GM18519 (cell line): ENCODE data around the gene MDFIC.

Source experiments
- ATAC-seq: cut with Tn5 transposase; IDR thresholded peaks from one replicate; pipeline ENCODE4 v1.9.1; 2021; ENCODE audit warnings: mild to moderate bottlenecking, moderate library complexity; ENCODE audit not compliant: unreplicated experiment, low FRiP score

Gene MDFIC

GRCh38 chr7:114944745-114945625 is 23.1 kb downstream of the MDFIC start:
- no peak for ATAC-seq

DNA sequence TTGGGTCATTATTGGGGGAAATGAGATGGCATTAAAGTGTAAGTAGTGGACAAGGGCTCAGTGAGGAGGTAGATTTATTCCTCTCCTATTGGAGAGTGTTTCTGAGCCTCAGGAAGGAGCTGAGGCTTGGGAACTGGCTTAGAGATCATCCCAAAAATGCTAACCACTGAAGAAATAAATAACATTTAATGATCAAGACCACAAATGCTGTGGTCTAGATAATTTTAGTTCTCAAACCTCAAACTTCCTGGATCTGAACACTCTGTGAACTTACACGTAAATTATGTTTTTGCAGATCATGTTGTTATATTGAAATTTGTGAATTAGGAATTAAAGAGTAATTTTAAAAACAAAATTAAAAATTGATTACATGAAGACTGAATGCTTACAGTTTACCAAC is 27.3 kb downstream of the MDFIC start:
- no peak for ATAC-seq

- ATAC-seq = no peak
Observed at GRCh38 chr7:114952296-114952695, 30.4 kb downstream of the MDFIC start.

DNA sequence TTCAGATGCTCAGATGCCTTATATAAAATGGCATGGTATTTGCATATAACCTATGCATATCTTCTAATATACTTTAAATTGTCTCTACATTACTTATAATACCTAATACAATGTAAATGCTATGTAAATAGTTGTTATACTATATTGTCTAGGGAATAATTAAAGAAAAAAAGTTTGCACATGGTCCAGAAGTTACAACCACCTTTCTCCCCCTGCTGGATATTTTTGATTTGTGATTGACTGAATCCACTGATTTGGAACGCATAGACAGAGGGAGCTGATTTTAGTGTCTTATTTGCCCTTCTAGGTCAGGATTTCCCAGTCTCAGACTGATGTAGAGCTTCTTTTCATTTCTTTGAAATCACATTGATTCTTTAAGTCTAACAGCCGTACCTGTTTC is 31.8 kb downstream of the MDFIC start:
- no peak for ATAC-seq

GRCh38 chr7:114956702-114957101 is 34.8 kb downstream of the MDFIC start:
- ATAC-seq = peak; percentile 44

- ATAC-seq = no peak
Observed at GRCh38 chr7:114957444-114957843, 35.5 kb downstream of the MDFIC start.

GRCh38 chr7:114959931-114960330 is 38.0 kb downstream of the MDFIC start:
- ATAC-seq = peak; percentile 73

DNA sequence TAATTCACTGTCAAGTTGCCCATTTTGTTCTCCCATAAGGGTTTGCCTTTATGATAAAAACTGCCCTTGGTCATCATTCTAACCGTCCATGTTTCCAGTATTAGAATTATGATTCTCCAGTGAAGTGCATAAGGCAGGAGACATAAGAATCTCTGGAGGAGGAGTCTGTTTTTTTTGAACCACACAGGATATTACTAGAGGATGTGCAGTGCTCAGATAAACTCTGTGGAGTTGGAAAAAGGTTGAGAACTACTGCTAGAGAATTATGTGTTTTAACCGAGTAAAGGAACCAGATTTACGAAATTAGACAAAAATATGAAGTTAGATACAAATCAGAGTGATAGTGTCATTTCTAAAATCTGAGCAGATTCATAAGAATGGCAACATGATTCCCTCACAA is 40.5 kb downstream of the MDFIC start:
- no peak for ATAC-seq

GRCh38 chr7:114966156-114966555 is 44.3 kb downstream of the MDFIC start:
- ATAC-seq = no peak

DNA sequence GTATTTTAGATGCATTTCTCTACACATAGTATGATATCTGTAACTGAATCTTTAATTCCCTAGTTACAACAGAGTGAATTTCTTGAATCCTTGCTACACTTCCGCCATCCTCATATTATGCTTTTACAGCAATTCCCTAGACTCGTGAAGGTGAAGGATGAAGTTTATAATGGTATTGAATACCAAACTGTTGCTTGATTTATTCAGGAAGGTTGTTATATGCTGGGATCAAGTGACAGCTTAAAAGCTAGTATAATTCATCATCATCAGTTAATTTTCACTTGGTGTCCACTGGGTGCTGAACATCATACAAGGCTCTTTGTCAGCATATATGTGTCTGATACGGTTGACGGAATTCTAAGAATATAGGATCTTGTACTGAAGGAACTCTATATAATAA is 47.2 kb downstream of the MDFIC start:
- no peak for ATAC-seq

DNA sequence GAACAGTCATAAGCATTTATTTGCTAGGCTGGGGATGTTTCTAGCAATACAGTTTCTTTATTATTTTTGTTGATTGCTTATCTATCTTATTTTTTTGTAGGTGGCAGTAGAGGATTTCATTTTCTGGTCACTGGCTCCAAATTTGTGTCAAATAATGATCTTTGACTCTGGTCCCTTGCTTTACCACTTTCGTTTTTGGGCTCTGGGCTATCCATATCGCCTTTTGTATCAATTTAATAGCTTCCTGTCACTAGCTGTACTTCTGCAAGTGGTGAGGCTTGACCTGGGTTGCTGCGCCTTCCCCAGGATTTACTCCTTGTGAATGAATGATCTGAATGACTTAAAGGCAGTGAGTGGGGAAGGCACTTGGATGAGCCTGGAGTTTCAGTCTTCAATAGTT is 48.4 kb downstream of the MDFIC start:
- no peak for ATAC-seq

DNA sequence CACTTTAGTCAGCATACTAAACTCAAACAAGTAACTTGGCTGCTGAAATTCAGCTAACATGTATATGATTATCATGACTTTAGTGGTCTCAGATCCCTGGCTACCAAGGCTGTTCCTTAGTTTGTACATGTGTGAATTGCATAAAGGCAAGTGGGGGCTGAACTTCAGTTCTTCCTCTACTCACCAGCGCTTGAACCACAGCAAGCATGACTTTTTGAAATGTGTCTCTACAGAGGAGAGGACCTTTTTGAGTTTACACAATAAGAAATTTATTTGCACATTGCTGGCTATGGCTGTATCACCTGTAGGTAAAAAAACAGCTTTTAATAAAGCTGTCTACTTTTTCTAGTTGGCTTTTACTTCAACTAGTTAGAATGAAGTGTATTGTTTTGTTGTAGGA is 48.8 kb downstream of the MDFIC start:
- ATAC-seq = no peak

DNA sequence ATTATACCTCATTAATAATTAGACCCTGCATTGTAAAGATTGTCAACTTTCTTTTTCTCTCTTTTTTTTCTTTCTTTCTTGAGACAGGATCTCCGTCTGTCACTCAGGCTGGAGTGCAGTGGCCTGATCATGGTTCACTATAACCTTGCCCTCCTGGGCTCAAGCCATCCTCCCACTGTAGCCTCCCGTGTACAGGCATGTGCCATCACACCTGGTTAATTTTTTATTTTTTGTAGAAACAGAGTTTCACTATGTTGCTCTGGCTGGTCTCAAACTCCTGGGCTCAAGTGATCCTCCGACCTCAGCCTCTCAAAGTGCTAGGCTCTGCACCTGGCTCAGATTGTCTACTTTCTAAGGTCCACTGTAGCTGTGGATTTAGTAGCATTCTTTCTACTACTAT is 50.7 kb downstream of the MDFIC start:
- no peak for ATAC-seq

DNA sequence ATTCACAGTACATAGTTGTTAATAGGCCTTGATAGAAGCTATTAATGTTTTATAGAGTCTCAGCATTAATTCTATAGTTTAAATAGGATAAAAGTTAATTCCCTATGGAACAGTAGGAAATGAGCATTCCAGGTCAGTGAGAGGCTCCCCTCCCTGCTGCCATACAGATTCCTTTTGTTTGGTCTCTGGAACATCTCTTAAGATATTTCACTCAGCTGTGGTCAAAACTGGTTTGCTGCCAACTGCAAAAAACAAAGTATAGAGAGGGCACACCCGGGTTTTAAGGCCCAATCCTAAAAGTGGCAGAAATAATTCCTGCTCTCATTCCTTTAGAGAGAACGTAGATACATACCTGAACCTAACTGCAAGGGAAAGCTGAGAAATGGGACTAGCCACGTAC is 51.3 kb downstream of the MDFIC start:
- no peak for ATAC-seq

DNA sequence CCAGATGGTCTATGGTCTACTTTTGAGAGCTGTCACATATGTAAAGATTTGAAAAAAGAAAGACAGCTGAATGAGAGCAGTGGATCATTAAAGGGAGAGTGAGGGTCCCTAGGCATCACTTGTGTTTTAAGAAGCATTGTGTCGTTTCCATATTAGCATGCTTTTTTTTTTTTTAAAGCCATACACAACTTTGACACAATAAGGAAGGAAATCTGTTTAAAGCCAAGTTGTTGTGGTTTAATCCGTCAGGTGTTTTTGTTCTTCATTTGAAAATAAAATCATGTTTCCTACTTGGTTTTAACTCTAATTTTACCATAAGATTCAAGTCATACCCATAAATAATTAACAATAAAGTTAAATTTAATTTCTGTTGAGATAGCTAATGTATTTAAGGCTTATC is 53.5 kb downstream of the MDFIC start:
- ATAC-seq = no peak

GRCh38 chr7:114976666-114977065 is 54.8 kb downstream of the MDFIC start:
- no peak for ATAC-seq

GRCh38 chr7:114977277-114977676 is 55.4 kb downstream of the MDFIC start:
- no peak for ATAC-seq

- no peak for ATAC-seq
Observed at GRCh38 chr7:114979388-114979787, 57.5 kb downstream of the MDFIC start.

- ATAC-seq = no peak
Observed at GRCh38 chr7:114979803-114980507, 58.1 kb downstream of the MDFIC start.

GRCh38 chr7:114981323-114981722 is 59.4 kb downstream of the MDFIC start:
- ATAC-seq = no peak

DNA sequence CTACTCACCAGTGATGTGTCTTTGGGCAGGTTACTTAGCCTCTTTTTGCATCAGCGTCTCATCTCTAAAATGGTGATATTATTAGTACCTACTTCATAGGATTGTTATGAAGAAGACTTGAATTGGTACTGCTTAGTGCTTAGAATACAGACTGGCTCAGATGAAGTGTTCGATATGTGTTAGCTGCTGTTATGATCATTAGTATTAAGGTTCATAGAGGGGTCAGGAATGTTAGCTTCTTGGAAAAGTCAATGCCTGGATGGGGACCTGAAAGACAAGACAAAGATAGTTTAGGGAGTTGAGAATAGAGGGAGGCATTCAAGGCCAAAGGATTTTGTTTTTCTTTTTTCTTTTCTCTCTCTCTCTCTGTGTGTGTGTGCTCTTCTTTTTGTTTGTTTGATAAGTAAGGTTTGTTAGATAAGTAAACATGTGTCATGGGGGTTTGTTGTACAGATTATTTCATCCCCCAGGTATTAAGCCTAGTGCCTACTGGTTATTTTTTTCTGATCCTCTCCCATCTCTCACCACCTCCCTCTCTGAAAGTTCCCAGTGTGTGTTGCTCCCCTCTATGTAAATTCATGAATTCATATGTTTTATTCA is 63.3 kb downstream of the MDFIC start:
- ATAC-seq = no peak
